Fibroblast of skin of right biceps (primary cell): ENCODE measurements around the gene CIAO3.

Experiments used
- DNase-seq: peaks from one replicate; pipeline ENCODE4 v3.0.0-alpha.2; 2013

The CIAO3 gene

DNA sequence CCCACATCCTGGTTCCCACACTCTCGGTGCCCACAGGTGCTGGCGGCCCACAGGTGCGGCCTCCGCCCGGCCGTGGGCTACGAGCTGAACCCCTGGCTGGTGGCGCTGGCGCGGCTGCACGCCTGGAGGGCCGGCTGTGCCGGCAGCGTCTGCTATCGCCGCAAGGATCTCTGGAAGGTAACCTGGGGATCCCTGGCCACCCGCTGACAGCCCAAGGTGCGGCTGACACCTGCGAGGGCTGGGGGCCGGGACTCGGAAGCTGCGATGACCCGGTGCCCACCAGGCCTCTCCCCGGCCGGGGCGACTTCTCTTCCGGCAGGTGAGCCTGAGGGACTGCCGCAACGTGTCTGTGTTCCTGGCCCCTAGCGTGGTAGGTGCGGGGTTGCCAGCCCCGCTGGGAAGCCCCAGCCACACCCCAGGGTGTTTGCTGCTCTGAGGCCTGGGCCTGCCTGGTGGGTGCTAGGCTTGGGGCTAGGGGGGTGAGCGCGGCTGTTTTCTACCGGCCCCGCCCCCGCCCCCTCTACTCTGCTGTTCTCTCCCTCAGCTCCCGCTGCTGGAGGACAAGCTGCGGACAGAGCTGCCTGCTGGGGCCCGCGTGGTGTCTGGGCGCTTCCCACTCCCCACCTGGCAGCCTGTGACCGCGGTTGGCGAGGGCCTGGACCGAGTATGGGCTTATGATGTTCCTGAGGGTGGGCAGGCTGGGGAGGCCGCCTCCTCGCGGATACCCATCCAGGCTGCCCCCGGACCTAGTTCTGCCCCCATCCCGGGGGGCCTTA, 18.8 kb downstream of the CIAO3 start:
- DNase-seq: no peak

DNA sequence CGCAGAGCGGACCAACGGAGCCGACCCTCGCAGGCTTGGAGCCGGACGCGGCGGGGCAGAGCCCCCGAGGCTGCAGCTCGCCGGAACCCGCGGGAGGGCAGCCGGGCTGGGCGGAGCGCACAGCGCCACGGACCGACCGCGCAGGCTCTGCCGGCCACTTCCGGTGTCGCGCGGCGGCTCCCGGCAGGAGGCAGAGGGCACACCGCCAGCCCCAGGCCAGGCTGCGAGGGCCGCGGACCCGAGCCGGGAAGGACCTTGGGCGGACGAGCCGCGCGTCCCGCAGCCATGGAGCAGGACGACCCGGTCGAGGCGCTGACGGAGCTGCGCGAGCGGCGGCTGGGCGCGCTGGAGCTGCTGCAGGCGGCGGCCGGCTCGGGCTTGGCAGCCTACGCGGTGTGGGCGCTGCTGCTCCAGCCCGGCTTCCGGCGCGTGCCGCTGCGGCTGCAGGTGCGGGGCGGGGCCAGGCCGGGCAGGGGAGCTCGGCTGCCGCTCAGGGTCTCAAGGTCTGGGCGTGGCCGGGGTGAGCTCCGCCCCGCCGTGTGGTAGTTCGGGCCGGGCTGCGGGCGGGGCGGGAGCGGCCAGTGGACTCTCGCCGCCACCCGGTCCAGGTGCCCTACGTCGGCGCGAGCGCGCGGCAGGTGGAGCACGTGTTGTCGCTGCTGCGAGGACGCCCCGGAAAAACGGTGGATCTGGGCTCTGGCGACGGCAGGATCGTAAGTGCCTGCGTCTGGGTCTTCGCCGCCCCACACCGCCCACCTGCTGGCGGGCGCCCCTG, 19.6 kb downstream of the CIAO3 start, which contains the start of gene ANTKMT:
Gene ANTKMT (plus strand): TSS at position 157 of the 775 bp plus-strand sequence. CDS start 129 bp downstream, at position 286.
- peak; percentile 68 for DNase-seq

DNA sequence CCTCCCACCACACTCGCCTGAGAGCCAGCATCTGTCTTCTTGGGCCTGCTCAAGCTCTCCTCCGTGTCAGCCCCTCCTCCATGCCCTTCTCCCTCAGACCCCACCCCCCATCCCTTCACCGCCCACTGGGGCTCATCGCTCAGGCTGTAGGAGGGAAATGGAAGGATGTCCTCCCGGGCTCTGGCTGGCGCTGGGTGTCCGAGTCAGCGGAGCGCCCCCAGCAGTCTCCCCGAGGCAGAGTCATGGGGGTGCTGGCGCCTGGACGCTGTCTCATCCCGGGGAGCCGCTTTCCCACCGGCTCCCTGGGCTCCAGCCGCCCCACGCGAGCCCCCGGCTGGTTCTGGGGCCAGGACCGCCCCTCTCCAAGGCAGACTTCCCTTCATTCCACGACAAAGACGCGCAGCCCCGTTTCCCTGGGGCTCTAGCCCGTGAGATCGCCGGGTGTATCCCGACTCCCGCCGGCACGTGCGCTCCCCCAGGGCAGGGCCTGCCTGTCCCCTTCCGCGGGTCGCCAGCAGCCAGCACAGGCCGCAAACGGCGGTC, 20.3 kb downstream of the CIAO3 start:
- peak; percentile 75 for DNase-seq

DNA sequence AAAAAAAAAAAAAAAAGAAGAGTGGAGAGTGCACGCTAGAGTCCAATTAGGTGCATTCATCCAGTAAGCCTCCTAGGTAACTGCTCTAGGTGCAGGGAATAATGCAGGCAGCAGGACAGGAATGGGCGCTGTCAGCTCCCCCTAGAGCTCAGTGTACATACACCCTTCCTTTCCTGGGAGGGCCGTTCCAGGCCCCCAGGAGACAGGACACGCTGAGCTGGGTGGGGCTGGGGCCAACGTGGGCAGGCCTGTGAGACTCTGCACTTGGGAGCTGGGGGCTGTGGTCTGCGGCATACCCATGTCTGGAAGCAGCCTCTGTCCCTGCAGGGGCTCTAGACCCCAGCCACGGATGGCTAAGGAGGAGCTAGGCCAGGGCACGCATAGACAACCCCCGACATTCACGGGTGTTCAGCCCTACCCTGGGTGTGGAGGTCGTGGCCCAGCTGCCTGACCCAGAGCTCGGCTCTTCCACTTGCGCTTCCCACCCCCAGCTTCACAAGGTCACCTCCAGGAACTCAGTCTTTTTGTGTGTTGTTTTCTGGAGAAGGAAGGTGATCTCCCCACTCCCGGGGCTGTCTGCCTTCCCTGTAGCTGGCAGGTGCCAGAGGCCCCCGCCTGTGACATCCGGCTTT, 20.9 kb downstream of the CIAO3 start:
- peak; percentile 17 for DNase-seq

DNA sequence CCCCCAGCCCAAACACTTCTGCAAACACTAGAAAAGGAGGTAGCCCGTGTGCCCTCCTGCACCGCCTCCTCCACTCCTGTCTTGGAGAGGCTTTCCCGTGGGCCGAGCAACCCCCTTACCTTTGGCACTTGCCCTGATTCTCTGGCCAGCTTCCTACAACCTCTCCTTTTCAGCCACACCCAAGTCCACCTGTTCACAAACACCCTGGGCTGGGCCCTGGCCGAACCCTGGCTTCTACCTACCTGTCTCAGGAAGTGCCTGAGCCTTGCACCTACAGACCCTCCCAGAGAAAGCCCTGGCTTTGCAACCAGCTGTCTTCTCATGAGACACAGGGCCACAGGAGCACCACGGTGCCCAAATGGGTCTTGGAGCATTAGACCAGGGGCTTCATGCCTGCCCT, 21.9 kb downstream of the CIAO3 start:
- DNase-seq: no peak

DNA sequence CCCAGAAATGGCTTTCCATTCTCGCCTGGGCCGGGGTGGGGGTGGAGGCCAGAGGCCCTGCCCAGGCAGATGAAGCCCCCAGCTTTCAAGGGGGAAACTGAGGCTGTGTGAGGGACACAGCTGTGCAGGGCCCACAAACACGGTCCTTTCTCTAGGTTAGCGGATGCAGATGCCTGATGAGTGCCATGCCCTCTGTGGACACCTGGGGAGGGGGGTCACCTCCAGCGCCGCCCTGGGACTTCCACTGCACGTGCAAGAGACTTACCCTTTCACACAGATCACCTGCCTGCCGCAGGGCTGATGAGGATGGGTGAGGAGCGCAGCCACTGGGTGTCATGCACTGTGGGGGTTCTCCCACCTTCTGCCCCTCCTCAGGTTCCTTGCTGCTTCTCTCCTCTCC, 22.4 kb downstream of the CIAO3 start:
- no peak for DNase-seq

DNA sequence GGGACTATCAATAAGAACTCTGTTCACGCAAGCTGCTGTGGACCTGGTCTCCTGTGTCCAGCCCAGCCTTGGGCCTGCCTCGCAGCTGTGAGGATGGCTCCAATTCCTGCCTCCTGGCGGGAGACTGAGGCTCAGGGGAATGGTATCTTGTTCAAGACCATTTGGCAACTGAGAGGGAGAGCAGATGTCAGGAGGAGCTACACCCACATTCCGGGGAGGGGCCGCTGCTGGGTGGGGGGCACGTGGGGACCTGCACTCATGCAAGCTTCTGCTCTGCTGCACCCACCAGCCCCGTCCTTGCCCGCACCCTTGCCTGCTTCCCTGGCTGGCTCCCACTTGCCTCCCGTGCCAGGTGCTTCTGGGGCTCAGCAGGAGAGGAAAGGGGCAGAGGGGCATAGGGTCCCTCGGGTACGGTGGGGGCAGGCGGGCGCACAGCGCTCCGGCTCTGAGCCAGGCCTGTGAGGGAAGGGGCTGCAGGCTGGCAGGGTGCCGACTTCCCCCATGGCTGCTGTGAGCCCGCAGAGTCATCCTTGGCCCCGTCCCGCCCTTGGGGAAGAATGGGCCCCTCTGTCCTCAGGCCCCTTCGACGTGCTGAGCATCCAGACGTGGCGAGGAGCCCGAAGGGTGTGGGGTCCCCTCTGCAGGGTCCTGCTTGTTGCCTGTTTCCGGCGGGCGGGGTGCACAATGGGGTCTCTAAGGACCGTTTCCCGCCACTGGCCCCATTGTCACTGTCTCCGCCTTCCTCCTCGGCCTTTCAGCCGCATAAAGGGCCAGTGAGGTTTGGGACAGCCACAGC, 23.1 kb downstream of the CIAO3 start:
- no peak for DNase-seq

DNA sequence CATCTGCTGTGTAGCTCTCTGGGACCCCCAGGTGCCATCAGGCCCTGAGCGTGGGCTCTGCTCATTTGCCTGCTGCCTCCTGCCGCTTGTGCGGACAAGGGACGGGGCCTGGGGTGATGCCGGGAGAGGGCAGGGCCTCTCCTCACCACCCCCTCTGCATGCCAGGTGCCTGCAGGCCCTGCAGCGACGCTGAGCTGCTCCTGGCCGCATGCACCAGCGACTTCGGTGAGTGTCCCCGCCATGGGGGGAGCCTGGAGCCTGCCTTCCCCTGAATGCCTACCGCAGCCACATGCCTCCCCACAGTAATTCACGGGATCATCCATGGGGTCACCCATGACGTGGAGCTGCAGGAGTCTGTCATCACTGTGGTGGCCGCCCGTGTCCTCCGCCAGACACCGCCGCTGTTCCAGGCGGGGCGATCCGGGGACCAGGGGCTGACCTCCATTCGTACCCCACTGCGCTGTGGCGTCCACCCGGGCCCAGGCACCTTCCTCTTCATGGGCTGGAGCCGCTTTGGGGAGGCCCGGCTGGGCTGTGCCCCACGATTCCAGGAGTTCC, 23.9 kb downstream of the CIAO3 start:
- no peak for DNase-seq

DNA sequence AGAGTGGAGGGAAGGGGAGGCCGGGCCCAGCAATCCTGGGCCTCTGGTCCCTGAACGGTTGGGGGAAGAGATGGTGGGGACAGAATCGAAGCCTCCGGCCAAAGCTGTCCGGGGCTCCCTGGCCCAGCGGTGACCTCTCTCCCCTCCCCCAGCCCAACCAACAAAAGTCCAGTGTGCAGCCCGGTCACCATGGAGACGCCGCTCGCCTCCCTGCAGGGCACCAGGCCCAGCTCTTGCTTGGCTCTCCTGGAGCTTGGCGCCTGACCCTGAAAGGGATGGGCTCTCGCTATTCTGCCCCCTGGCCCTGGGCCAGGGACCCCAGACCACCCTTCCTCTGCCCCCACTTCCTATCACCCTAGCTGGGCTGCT, 24.6 kb downstream of the CIAO3 start:
- DNase-seq: peak; percentile 20

DNA sequence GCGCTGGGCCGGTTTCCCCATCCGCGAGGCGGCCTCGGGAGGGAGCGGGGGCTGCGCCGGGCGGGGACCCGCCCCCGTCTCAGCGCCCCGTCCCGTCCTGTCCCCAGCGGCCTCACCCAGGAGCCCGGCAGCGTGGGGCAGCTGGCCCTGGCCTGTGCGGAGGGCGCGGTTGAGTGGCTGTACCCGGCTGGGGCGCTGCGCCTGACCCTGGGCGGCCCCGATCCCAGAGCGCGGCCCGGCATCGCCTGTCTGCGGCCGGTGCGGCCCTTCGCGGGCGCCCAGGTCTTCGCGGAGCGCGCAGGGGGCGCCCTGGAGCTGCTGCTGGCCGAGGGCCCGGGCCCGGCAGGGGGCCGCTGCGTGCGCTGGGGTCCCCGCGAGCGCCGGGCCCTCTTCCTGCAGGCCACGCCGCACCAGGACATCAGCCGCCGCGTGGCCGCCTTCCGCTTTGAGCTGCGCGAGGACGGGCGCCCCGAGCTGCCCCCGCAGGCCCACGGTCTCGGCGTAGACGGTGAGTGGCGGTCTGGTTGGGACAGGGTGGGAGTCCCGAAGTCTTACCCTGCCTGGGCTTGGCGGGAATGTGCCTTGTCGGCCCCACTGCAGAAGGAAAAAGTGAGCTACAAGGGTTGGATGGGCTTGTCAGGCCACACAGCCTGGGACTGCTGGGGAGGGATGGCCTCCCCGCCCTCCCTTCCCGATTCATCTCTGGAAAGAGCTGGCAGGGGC, 25.2 kb downstream of the CIAO3 start:
- DNase-seq: peak; percentile 35

DNA sequence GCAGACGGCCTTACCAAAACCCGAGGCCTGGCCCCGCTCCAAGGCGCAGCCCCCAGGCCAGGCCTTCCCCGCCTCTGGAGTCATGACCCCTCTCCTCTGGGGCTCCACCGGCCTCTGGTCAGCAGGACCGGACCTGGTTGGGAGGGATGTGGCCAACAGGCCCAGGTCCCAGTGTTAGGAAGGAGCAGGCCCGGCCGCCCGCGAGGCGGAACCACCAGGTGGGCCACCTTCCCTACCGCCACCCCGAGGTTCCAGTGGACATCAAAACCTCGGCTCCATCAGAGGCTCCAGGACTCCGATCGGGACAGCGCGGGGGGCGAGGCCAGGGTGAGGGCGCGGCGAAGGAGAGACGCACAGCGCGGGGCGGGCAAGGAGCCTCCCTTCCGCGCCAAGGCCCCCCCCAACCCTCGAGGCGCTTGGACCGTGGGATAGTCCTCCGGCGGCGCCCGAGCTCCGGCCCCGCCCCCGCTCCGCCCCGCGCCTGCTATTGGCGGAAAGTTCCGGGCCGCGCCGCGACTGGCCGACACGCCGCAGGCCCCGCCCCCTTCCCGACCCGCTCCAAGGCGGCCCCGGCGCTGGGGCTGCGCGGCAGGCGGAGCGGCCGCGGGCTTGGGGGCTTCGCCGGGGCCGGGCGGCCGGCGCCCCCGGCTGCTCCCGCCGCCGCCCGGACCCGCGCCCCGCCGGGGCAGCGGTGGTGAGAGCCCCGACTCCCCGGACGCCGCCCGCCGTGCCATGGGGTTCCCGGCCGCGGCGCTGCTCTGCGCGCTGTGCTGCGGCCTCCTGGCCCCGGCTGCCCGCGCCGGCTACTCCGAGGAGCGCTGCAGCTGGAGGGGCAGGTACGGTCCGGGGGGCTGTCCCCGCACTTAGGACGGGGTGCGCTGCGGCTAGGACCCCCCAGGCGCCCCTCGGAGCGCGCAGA, 26.0 kb downstream of the CIAO3 start, which contains the start of gene METRN:
Gene METRN (plus strand): TSS at position 561 of the 919 bp plus-strand sequence. CDS start 172 bp downstream, at position 733.
- DNase-seq: peak; percentile 87

DNA sequence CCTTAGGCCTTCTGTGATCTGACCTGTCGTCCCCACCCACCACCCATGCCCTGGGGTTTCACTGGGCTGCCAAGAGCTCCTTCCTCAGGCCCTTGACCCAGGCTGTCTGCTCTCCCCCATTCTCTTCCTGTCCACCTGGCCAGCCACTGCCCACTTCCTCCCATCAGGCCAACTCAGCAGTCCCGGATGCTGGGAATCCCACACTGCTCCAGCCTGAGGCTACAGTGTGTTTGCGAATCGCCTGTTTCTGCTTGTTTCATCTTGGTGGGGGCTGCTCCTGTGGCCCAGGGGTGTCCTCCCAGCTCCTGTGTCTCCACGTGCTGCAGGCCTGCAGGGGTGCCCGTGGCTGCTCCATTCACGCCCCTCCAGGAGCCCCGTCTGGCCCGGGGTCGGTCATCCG, 26.7 kb downstream of the CIAO3 start:
- DNase-seq: no peak

DNA sequence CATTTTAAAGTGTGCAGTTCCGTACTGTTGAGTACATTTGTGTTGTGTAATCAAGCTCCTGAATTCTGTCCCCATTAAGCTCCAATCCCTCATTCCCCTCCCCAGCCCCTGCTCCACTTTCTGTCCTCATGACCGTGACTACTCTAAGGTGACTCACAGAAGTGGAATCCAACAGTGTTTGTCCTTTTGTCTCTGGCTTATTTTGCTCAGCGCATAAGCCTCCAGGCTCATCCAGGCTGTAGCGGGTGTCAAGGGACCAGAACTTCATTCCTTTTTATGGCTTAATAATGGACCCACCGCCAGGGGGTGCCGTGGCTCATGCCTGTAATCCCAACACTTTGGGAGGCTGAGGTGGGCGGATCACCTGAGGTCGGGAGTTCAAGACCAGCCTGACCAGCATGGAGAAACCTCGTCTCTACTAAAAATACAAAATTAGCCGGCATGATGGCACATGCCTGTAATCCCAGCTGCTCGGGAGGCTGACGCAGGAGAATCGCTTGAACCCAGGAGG, 28.0 kb downstream of the CIAO3 start:
- peak; percentile 96 for DNase-seq

DNA sequence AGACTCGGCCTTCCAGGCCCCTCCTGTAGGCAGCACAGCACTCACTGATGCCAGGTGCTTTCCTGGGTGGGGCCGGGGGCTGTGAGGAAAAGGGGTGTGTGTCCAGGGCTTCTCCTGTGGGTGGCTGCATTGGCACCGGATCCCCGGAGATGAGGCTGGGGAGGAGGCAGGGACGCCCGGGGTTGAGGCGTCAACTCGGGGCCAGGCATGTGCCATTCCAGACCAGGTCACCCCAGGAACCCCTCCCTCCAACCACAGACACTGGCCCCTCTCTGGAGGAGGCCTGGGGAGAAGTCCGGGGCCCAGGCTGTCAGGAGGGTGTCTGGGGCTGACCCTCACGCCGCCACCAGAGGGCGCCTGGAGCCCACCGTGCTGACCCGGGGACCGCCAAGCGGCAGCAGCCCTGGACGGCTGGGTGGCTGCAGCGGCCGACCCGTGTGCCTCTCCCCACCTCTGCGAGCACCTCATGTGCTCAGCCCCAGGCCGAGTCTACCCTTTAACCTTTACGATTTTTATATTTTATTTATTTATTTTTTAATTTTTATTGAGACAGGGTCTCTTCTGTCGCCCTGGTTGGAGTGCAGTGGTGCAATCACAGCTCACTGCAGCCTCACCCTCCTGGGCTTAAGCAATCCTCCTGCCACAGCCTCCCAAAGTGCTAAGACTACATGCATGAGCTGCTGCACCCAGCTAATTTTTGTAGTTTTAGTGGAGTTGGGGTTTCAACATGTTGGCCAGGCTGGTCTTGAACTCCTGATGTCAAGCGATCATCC, 29.1 kb downstream of the CIAO3 start:
- peak; percentile 58 for DNase-seq

DNA sequence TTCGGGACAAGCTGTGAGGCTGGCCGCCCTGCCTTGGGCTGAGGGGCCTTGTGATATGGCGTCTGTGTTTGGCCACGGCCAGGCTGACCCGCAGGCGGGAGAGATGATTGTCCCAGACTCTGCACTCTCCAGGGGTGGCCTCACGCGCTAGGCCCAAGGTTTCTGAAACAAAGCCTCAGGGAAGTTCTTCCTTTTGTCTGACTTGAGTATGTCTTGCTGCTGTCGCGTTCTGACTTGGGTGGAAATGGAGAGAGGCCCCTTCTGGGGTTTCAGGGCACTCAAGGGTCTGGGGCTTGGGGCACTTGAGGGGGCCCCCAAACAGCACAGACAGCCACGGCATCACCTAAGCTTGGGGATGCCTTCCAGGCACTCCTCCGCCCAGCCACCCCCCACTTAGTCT, 29.7 kb downstream of the CIAO3 start:
- DNase-seq: no peak

DNA sequence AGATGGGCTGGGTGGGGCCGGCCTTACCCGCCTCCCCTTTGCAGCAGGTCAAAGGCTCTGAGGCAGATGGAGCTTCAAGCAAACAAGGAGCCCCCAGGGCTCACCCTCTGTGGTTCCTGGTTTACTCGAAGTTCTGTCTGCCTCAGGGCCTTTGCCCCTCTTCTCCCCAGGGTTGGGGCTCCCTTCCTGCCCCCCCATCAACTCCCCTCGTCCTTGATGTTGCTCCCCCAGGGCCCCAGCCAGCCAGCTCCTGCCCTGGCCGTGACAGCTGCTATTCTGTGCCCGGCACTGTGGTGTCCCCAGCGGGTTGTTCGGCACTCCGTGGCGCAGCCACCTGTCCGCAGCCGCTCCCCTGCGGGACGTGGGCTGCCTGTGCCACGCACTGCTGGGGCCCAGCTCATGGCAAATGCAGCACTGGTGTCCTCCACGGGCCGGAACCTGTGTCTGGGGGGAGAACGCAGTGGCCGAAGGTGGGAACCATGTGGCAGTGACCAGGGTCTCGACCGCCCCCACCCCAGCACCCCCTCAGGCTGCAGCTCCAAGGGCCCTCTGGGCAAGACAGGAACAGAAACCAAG, 30.2 kb downstream of the CIAO3 start:
- DNase-seq: no peak

DNA sequence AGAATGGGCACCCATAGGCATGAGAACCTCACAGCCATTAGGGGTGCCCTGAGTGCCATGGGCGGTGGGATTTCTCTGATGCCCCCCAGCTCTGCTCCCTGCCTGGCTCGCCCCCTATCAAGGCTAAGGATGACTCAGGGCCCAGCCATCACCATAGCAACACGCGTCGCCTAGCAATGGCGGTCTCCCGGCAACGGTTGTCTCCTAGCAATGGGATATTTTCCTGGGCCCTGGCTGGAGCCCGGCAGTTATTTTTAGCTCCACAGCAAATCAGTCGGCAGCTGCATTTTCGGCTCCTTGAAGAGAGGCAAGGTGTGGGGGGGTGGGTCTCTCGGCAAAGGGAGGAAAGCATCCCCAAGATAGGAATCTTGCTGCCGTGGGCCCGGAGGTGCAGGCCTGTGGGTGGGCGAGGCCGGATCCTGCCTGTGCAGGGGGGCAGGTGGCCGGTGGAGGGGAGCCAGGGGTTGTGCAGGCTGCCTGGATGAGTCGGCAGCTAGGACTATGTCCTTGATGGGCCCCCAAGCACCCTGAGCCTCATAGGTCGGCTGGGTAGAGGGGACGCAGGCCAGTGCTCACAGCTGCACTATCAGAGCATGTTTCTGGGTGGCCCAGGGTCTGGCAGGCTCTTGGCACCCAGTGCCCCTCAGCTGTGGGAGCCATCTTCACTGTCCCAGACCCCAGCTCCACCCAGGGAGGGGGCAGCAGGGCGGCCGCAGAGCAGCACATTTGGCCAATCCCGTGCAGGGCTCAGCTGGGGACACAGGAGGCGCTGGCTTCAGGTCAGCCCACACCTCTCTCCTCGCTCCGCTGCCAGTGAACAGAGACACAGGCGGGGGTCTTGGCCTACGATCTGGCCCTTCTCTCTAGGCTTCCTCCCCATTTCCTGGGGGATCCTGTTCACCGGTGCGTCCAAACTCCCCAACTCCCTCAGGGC, 31.0 kb downstream of the CIAO3 start:
- DNase-seq: peak; percentile 84

DNA sequence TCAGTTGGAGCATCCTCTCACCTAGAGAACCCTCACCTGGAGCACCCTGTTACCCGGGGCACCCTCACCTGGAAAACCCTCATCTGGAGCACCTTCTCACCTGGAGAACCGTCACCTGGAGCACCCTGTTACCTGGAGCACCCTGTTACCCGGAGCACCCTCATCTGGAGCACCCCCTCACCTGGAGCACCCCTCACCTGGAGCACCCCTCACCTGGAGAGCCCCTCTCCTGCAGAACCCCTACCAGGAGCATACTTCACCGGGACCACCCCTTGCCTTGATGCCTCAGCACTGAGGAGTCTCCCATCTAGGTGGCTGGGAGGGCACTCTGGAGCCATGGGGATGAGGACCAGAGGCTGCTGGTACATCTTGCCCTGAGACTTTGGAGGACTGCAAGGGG, 31.8 kb downstream of the CIAO3 start:
- DNase-seq: no peak
